Measurements from ENCODE around the gene TMEM106B. TPM values are rescaled to one million over a fixed set of nuclear protein-coding genes. Genes with fewer than 3 reads are reported as not detected.

The TMEM106B gene
- total and polyA plus RNA-seq, 2 of the 8 experiments (the other 6 are each of a cell fraction or from before 2014, with no cell fraction given) = 16.0 to 29.1 TPM

GRCh38 chr7:12226756-12227155 lies 15.7 kb downstream of the TMEM106B start:
- Histone ChIP-seq H2BK20ac (ENCODE audit: low read length) (no peak overlapping the region), H3K4ac (replicated peaks; ENCODE audit: insufficient read length, low read depth, low read length) (no peak overlapping the region), H3K27ac (ENCODE audit: low read depth, low read length) (no peak overlapping the region), H4K5ac (ENCODE audit: insufficient read length, low read depth, low read length) (no peak overlapping the region), H2BK5ac (ENCODE audit: low read depth, low read length) (no peak overlapping the region), H3K9me3 (ENCODE audit: insufficient read depth in 2 of 2, low read depth in 1 of 2, low read length in 1 of 2) (no peaks in the 10 kb centered on the region), H3K79me1 (ENCODE audit: low read depth, low read length) (no peaks in the 10 kb centered on the region), H3K14ac (ENCODE audit: insufficient read length) (no peak overlapping the region), H2BK12ac (ENCODE audit: low read depth, low read length) (no peak overlapping the region), H2BK15ac (ENCODE audit: low read length) (no peak overlapping the region), H3K4me2 (ENCODE audit: insufficient read depth in 1 of 2, low read depth in 2 of 2, low read length in 2 of 2) (no peak overlapping the region), H3K56ac (replicated peaks; ENCODE audit: insufficient read length, low read depth, low read length) (no peak overlapping the region), H2AK5ac (ENCODE audit: low read depth, low read length) (no peak overlapping the region), H2AFZ (ENCODE audit: low read length) (no peak overlapping the region), H3K9ac (replicated peaks in 1 of 4; ENCODE audit: extremely low read depth in 1 of 4, low read depth in 3 of 4, low read length in 3 of 4) (no peak overlapping the region), H4K20me1 (replicated peaks in 1 of 2; ENCODE audit: control insufficient read depth in 1 of 2, insufficient read depth in 2 of 2, low read length in 2 of 2) (peaks cover 0 to 1% of the 10 kb centered on the region in 2 experiments), H3K18ac (ENCODE audit: extremely low read depth, low read length) (no peak overlapping the region), H3K79me2 (ENCODE audit: control insufficient read depth in 1 of 2, insufficient read depth in 2 of 2, low read length in 2 of 2) (no peaks in the 10 kb centered on the region), H3K4me3 (ENCODE audit: extremely low read depth in 1 of 4, insufficient read depth in 2 of 4, low read depth in 3 of 4, low read length in 4 of 4) (no peak overlapping the region), H3K27me3 (replicated peaks in 1 of 4; ENCODE audit: control insufficient read depth in 3 of 4, extremely low read depth in 1 of 4, insufficient read depth in 3 of 4, low read length in 3 of 4) (no peaks in the 10 kb centered on the region), H3K23me2 (ENCODE audit: low read depth, low read length) (no peaks in the 10 kb centered on the region), H4K8ac (ENCODE audit: extremely low read depth, insufficient read depth, low read length) (no peak overlapping the region), H3K23ac (ENCODE audit: insufficient read length) (no peak overlapping the region), H3K36me3 (ENCODE audit: control insufficient read depth in 2 of 4, insufficient read depth in 4 of 4, low read length in 3 of 4) (peaks cover 0 to 37% (median 3%) of the 10 kb centered on the region in 4 experiments; a peak in 6 of 8 replicates), H3K4me1 (replicated peaks in 1 of 4; ENCODE audit: control insufficient read depth in 3 of 4, insufficient read depth in 4 of 4, low read length in 3 of 4) (no peaks in the 10 kb centered on the region), H4K91ac (replicated peaks; ENCODE audit: insufficient read length, low read length) (no peak overlapping the region), H2BK120ac (replicated peaks; ENCODE audit: low read depth, low read length) (no peak overlapping the region)
- DNase-seq (ENCODE audit: low read depth in 1 of 2, low spot score in 2 of 2) (no peak), FAIRE-seq (no peak)
- 88% methylated on average over 2 of the region's 2 CpGs; no CpG with 5 or more reads in 1 of the 2 experiments for WGBS, 2 experiments (ENCODE audit: extremely low coverage in 1 of 2, insufficient coverage in 1 of 2, insufficient read length in 1 of 2, insufficient replicate concordance in 2 of 2, low coverage in 1 of 2, low lambda C conversion rate in 2 of 2, missing lambda C conversion rate in 1 of 2)
- TF ChIP-seq RBBP5 (IDR thresholded peaks at IDR 0.05; ENCODE audit: borderline replicate concordance, low read depth, low read length) (no peak), ATF3 (IDR thresholded peaks at IDR 0.05; ENCODE audit: insufficient read depth, low read depth, low read length) (no peak), SP2 (IDR thresholded peaks at IDR 0.05; ENCODE audit: low read length) (no peak), TAF1 (IDR thresholded peaks at IDR 0.05; ENCODE audit: low read depth, low read length) (no peak), RNF2 (IDR thresholded peaks at IDR 0.05; ENCODE audit: borderline replicate concordance, low read depth, low read length, missing control alignments, poor library complexity, severe bottlenecking) (no peak), EGR1 (IDR thresholded peaks at IDR 0.05; ENCODE audit: borderline replicate concordance, low read depth, low read length) (no peak), SIN3A (conservative IDR thresholded peaks at IDR 0.05 in 1 of 2, IDR thresholded peaks at IDR 0.05 in 1 of 2; ENCODE audit: low read depth in 1 of 2, low read length in 2 of 2) (no peak), ASH2L (IDR thresholded peaks at IDR 0.05; ENCODE audit: low read length) (no peak), HDAC2 (IDR thresholded peaks at IDR 0.05; ENCODE audit: borderline replicate concordance in 1 of 2, low read depth in 2 of 2, low read length in 2 of 2) (no peak)
- ChIA-PET CTCF (ENCODE audit: partially characterized antibody) (no interaction called here), POLR2A (ENCODE audit: partially characterized antibody) (no interaction called here)

All from H1 (cell line).